ENCODE measurements around the gene SLC25A38.
"Not testable (repeated sequence)": the region's sequence is repeated elsewhere in the genome, so short reads cannot be mapped to it uniquely, and the experiment has no call there.

The SLC25A38 gene

DNA sequence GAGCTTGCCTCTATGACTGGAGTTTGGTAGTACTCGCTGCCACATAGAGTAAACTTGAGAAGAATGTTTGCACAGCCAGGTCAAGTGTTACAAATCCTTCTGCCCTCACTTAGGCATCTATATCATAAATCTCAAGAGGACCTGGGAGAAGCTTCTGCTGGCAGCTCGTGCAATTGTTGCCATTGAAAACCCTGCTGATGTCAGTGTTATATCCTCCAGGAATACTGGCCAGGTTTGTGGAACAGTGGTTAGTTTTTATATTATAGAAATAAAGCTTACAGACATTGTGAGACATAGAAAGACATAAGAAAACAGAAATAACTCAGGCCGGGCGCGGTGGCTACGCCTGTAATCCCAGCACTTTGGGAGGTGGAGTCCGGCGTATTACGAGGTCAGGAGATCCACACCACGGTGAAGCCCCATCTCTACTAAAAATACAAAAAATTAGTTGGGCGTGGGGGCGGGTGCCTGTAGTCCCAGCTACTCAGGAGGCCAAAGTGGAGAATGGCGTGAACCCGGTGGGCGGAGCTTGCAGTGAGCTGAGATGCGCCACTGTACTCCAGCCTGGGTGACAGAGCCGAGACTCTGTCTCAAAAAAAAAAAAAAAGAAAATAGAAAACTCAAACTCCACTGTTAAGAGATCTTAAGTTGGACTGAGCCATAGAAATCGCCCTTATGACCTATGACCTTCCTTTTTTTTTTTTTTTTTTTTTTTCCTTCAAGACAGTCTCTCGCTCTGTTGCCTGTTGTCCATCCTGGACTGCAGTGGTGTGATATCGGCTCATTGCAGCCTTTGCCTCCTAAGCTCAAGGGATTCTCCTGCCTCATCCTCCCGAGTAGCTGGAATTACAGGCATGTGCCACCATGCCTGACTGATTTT, 25.6 kb downstream of the SLC25A38 start:
- DNase-seq: no peak

DNA sequence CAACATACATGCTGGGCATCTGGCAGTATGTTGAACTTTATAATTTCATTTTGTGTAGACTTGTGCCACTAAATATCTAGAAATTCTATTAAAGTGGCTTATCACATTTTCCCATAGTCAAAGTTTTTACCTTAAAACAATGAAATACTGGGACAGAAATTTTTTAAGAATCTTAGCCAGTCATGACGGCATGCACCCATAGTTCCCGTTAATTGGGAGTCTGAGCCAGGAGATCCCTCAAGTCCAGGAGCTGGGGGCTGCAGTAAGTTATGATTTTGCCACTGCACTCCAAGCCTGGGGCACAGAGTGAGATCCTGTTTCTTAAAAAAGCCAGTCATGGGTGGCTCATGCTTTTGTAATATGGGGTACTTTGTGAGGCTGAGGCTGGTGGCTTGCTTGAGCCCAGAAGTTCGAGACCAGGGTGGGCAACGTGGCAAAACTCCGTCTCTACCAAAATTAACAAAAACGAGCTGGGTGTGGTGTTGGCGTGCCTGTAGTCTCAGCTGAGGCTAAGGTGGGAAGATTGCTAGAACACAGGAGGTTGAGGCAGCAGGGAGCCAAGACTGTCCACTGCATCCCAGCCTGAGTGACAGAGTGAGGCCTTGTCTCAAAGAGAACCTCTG, 26.5 kb downstream of the SLC25A38 start:
- no peak for DNase-seq

DNA sequence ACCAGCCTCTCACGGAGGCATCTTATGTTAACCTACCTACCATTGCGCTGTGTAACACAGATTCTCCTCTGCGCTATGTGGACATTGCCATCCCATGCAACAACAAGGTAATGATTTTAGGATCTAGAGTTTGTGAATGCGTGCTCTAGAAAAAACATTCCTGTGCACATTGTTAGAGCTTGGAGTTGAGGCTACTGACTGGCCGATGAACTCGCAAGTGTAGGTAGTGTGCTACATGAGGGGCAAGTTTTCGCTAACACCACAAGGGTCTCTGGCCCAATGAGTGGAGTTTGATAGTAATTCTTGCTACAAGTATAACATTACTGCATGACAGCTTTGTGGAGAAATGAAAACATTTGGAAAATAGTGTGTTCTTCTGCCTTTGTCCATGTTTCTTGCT, 27.7 kb downstream of the SLC25A38 start:
- DNase-seq: no peak

DNA sequence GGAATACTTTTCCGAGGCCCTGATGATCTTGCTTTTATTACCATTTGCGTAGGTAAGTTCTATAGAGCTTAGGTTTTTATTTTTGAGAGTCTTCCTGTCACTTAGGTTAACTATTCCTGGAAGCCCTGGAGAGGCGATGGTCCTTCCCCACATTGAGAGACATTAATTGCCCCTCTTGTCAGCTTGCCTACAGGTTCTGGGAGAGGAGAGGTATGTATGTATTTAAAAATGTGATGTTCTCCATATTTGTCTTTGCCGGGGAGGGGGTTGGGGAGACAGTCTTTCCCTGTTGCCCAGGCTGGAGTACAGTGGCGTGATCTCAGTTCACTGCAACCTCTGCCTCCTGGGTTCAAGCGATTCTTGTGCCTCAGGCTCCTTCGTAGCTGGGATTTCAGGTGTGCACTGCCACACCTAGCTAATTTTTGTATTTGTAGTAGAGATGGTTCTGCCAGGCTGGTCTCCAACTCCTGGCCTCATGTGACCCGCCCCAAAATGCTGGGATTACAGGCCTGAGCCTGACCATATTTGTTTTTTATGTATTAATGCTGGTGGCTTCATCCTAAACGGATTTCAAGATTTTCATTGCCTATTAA, 29.6 kb downstream of the SLC25A38 start:
- DNase-seq: no peak

DNA sequence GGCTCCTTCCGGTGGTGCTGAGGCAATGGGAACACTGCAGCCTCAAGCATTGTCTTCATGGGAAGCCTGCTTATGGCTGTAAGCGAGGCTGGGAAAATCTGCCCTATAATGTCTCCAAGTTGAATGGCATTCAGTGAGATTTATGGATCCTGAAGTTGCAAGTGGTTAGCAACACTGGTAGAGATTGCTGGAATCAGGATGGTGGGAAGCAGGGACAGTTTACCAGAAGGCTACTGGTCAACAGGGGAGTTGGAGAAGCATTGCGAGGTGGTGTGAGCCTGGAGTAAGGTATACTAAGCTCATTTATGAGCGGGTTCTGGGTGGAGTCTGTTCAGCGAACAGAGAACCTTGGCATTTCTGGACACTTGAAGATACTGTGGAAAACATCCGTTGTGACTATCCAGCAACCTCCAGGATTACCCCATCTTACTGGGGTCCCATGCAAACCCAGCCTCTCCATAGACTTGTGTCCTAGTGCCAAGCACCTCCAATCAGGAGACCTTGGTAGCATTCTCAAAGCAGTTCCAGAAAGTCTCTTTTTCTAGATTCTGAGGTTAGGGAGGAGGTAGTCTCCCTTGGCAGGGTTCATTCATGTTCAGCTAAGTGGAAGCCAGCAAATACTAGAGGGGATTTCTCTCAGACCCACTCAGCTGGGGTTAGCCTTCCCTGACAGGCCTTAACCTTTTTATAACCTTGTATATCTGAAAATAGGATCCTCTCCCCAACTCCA, 30.7 kb downstream of the SLC25A38 start:
- no peak for DNase-seq

DNA sequence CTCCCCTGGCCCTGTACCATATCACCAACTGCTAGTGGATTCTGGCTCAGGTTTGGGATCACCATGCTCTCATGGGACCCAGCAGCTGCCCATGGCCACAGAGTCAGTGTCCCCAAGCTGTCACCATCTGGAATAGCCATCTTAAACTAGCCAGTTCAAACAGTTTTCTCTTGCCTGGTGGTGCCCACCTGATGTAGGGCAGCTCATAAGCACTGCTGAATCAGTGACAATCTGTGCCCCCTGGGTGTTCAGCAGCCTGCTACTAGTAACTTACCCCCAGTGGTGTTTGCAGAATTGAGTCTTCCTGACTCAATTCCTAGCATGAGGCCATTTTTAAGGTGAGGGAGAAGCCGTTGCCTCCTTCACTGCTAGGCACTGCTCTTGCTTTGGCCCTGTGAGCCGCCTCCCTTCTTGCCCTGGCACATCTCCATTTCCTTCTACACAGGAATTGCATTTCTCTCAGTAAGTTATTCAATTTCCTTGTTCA, 31.3 kb downstream of the SLC25A38 start:
- no peak for DNase-seq

DNA sequence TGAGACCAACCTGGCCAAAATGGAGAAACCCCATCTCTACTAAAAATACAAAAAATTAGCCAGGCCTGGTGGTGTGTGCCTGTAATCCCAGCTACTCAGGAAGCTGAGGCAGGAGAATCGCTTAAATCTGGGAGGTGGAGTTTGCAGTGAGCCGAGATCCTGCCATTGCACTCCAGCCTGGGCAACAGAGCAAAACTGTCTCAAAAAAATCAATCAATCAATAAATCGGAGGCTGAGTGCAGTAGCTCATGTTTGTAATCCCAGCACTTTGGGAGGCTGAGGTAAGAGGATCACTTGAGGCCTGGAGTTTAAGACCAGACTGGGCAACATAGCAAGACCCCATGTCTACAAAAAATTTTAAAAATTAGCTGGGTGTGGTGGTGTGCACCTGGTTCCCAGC, 32.1 kb downstream of the SLC25A38 start:
- not testable (repeated sequence) for DNase-seq

DNA sequence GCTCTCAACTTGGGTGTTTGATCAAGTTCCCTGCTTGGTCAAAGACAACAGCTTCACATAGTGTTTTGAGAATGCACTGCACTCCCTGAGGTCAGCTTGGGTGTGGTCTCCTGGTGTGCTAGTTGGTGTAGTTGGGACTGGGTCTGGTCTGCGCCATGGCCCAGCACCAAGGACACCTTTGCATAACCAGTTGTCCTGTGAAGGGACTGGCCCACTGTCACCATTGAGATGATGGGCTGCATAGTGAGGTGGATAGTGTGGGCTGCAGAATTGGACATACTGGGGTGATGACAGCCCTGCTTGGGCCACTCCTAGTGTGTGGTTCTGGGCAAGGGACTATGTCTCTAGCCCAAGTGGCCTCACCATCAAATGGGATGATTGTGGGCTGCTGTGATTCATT, 32.8 kb downstream of the SLC25A38 start:
- DNase-seq: no peak

DNA sequence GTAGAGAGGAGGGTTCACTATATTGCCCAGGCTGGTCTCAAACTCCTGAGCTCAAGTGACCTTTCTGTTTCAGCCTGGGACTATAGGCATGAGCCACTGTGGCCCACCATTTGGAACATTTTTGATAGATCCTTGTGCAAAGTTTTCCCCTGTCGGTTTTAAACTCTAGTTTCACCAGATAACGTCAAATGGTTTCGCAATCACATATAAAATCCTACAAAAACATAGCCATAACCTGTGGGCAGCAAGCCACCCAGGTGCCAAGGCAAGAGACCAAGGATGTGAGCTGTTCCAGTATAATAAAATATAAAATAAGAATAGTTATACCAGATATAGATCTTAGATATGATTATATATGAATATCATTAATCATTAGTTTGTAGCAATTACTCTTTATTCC, 33.8 kb downstream of the SLC25A38 start:
- DNase-seq: not testable (repeated sequence)

DNA sequence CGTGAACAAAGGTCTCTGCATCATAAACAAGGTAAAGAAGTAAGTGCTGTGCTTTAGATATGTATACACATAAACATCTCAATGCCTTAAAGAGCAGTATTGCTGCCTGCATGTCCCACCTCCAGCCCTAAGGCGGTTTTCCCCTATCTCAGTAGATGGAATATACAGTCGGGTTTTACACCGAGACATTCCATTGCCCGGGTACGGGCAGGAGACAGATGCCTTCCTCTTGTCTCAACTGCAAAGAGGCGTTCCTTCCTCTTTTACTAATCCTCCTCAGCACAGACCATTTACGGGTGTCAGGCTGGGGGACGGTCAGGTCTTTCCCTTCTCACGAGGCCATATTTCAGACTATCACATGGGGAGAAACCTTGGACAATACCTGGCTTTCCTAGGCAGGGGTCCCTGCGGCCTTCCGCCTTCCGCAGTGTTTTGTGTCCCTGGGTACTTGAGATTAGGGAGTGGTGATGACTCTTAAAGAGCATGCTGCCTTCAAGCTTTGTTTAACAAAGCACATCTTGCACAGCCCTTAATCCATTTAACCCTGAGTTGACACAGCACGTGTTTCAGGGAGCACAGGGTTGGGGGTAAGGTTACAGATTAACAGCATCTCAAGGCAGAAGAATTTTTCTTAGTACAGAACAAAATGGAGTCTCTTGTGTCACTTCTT, 35.5 kb downstream of the SLC25A38 start:
- not testable (repeated sequence) for DNase-seq

DNA sequence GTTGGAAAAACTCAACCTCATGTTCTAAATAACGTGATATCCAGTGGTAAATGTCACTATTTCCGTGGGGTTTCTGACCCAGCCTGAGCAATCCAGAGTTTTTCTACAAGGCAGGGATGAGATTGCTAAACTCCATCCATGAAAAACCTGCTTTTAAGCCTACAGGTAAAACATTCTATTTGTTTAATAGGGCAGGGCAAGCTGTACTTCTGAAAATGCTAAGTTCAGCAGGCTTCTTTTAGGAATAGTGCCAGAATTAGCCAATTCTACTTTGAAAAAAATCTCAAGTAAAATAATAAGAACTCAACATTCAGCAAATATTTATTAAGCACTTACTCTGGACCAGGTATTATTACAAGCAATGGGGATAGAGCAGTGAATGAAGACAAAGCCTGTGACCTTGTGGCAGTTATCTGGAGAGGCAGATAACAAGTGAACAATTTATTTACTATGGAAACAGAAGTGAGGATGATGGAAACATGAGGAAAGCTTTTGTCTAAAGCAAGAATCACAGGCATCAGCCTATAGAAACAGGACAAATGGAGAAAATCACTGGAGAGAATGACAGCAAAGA, 36.7 kb downstream of the SLC25A38 start:
- DNase-seq: no peak

DNA sequence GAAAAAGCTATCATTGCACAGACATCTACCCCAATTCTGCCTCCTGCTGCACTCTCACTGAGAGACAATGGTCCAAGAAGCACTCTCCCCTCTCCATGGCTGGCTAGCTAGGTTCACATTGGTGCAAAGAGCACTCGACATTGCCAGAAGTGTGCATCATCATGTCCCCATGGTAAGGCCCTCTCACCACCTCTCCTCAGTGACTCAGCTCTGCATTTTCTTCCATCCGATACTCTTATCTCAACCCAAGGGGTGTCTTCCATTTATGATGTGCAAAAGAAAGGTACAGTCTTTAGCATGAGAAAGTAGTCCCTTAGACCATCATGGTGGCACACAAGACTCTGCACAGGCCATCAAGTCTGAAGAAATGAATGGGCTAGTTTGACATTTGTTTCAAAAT, 37.4 kb downstream of the SLC25A38 start:
- no peak for DNase-seq

DNA sequence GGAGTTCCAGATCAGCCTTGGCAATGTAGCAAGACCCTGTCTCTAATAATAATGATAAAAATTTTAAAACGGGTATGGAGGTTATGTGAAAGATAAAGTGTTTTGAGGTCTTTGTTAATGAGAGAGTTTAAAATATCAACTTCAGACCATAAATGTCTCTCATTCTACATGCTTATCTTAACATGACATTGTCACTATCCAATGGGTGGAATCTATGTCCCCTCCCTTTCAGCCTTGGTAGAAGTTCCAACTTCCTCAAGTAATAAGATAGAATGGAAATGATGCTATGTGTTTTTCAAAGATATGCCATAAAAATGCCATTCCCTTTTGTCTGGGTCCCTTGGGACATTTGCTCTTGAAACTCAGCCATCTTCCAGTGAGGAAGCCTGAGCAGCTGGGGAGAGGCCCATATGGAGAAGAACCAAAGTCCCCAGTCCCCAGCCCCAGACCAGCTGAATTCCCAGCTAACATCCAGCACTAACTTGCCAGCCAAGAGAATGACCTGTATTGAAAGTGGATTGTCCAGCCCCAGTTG, 40.3 kb downstream of the SLC25A38 start:
- no peak for DNase-seq

DNA sequence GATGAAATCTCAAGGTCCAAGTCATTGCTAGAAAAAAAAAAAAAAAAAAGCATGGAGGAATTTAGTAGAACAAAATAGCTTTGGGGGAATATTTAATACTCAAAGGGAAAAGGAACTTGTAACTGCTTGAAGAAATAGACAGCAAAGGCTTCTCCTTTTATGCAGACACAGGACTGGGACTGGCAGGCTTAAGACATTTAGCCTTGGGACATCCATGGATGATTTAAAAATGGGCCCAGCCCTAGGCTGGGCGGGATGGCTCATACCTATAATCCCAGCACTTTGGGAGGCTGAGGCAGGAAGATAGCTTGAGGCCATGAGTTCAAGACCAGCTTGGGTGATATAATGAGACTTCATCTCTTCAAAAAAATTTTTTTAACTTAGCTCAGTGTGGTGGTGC, 43.1 kb downstream of the SLC25A38 start:
- no peak for DNase-seq

DNA sequence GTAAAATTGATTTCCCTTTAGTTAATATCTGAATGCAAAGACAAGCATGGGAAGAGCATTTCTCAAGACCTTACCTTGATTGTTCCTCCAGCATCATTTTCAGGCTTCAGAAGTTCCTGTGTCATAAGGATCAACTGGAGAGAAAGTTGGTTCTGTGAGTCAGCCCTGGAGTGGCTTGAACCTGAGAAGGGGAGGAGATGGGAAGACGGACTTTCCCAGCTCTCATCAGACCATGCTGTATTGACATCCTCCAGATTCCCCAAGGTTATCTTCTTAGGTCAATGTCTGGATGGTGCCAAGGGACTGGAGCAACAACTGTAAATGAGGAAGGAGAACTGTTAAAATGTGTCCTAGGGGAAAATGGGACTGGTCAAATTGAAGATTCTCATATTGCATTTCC, 44.3 kb downstream of the SLC25A38 start:
- DNase-seq: no peak

DNA sequence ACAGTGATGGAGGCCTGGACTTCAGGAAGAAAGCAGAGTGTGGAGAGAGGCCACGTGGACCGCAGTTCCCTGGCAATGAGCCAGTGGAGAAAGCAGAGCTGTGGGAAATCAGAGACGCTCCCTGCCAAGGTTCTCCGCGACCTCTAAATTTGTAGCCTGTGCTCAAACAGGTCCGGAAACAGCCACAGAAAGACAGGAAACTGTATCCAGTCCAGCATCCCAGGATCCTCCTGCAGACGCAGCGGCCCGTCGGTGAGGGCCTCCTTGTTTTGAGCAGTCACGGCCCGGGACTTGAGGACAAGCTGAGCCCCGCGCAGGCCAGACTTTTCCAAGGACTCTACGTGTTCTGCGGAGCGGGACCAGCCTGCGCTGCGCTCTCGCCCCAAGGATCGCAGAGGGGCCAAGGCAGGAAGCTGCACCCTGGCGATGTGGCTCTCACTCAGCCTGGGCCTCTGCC, 45.6 kb downstream of the SLC25A38 start:
- DNase-seq: no peak

DNA sequence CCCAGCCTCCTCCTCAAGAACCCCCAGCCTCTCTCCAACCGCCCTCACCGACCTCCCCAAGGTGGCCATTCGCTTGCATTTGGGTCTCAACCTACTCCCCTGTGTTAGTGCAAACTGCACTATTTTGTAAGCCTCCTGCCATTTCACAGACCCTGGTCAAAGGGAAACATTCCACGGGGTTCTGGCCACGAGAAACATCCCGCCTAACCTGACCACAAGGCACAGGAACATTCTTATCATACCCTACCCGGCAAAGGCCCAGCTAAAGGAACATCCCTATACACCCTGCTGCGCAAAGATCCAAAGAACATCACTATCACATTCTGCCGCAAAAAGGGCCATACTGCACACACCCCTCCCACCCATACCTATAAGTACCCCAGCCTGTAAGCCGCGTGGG, 46.3 kb downstream of the SLC25A38 start:
- no peak for DNase-seq

DNA sequence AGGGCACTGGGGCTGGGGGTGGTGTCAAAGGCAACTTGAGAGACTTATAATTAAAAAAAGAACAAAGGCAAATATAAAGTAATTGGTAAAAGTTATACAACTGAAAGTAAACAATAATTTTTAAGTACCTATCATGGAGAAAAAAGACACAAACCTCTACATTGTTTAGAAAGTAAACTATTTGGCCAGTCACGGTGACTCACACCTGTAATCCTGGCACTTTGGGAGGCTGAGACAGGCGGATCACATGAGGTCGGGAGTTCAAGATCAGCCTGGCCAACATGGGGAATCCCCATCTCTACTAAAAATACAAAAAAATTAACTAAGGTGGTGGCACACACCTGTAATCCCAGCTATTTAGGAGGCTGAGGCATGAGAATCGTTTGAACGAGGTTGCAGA, 49.2 kb downstream of the SLC25A38 start:
- no peak for DNase-seq

DNA sequence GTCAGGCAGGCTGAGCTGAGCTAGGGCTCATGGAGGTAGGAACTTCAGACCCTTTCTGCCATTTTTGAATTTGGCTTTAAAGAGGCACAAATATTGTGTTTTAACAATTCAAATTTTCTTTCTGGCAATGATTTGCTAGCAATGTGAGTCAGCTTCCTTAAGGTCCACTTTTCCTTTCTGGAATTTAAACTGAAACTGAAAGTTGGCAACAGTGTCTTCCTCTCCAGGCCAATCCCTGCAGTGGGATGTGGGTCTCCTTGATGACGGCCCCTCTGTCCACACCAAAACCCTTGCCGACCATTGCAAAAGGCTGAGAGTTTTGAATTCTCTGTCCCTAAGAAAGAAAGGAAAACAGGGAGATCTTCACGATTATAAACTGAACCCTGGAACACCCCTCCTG, 50.5 kb downstream of the SLC25A38 start:
- DNase-seq: no peak

DNA sequence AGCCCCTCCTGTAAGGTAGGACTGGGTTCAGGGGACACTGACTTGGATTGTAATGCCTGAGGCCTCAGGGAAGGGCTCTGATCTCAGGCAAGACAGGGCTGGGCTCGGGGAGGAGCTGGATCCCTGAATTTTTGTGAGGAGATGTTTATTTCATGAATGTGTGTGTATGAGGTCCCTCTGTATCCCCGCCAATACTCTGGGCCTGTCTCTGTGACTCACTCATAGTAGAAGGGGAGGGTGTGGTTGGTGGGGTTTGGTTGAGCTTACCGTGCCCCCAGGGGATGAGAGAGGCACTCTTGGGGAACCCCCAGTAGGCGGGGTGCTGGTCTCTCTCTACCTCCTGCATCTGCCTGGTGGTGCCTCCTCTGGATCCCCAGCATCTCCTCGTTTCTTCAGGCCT, 51.4 kb downstream of the SLC25A38 start:
- no peak for DNase-seq

DNA sequence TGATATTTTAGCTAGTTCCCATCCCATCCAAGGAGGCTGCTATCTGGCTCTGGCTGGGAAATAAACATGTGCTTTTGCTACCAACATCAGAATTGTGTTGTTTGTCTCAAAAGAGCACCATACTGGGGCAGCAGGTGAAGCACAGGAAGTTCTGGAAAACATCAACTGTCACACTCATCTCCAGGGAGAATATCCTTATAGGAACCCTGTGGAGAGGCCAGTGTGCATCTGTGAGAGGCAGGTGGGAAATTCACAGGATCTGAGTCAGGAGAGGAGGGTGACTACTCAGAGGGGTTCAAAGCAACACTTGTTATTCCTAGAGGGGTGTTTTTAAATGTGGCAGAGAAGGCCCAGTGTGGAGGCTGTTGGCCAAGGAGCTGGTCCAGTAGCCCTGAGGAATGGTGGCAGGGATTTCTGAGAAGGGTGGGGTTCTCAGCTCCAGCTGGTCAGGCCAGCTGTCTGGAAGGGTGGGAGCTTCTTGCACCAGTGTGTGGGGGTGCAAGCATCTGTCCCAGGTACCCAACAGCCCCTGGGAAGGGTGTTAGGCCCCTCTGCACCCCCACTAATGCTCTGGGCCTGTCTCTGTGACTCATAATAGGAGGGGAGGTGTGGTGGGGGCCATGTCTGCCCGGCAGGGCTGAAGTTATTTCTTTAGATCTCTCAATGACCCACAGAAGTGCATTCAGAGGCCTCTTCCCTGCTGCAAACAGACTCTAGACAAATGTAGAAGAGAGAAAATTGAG, 52.0 kb downstream of the SLC25A38 start:
- no peak for DNase-seq

All from NCI-H2227 treated with DMSO at 0.1 percent for 48 hours (cell line).